Skin epidermis (tissue), 12 donors: ENCODE results near the gene BBS4.
"Not testable (repeated sequence)": the region's sequence is repeated elsewhere in the genome, so short reads cannot be mapped to it uniquely, and the experiment has no call there.

Source experiments
- H3K27ac ChIP-seq, 21 experiments: fragments of 200-600 bp; sonication (generic) in 11 of 21; one replicate each; pipeline ENCODE4 v1.5.0; 2020; ENCODE audit warnings: mild to moderate bottlenecking in 3 of 21, inconsistent platforms in 2 of 21, moderate library complexity in 2 of 21
- H3K4me3 ChIP-seq, 7 experiments: fragments of 200-600 bp; sonication (generic) in 2 of 7; one replicate each; pipeline ENCODE4 v1.5.0; 2020; ENCODE audit warnings: inconsistent platforms in 2 of 7, mild to moderate bottlenecking in 2 of 7, moderate library complexity in 1 of 7

BBS4 gene

DNA sequence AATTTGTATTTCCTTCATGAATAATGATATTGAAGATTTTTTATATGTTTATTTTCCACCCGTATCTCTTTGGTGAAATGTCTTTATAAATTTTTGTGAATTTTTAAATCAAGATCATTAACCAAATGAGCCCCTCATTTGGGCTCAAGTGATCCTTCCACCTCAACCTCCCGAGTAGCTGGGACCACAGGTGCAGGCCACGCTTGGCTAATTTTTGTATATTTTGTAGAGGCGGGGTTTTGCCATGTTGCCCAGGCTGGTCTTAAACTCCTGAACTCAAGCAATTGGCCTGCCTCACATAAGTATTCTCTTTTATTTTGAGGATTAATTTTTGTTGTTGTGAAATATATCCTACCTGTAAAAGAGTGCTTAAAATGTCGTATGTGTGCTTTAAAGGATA is 4.9 kb downstream of the BBS4 start:
- Histone ChIP-seq H3K27ac (no peak overlapping the region), H3K4me3 (no peak overlapping the region)

DNA sequence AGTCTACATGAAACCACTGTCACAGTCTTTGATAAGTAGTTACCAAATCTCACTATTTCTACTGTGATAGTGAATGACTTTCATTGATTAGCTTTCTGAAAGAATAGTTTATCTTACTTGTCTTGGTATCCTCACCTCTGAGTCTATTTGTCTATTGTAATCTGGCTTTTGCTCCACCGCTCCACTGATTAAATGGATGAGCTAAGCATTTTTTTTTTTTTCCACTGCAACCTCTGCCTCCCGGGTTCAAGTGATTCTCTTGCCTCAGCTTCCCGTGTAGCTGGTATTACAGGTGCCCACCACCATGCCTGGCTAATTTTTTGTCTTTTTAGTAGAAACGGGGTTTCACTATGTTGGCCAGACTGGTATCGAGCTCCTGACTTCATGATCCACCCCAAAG is 12.9 kb downstream of the BBS4 start:
- Histone ChIP-seq H3K4me3 (no peak overlapping the region), H3K27ac (no peak overlapping the region)

DNA sequence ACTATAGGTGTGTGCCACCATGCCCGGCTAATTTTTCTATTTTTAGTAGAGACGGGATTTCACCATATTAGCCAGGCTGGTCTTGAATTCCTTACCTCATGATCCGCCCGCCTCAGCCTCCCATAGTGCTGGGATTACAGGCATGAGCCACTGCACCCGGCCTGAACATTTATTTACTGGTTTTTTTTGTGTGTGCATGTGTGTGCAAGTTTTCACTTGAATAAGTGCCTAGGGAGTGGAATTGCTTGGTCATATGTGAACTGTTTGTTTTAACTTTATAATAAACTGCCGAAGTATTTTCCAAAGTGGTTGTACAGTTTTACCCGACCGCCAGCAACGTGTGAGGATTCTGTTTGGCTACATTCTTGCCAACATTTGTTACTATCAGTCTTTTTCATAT is 14.1 kb downstream of the BBS4 start:
- Histone ChIP-seq H3K27ac (no peak overlapping the region), H3K4me3 (no peak overlapping the region)

DNA sequence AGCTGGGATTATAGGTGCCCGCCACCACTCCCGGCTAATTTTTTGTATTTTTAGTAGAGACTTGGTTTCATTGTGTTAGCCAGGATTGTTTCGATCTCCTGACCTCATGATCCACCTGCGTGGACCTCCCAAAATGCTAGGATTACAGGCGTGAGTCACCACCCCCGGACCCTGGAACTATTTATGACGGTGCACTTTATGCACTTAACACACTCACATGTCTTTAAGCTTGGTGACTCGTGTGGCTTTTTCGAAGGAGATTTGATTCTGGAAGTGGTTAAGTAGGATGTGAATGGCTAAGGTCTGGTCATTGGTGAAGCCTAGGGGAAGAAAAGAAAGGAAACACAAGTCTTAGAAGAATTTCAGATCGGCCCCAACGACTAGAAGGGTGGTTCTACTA is 20.3 kb downstream of the BBS4 start:
- Histone ChIP-seq H3K27ac (no peak overlapping the region), H3K4me3 (no peak overlapping the region)

DNA sequence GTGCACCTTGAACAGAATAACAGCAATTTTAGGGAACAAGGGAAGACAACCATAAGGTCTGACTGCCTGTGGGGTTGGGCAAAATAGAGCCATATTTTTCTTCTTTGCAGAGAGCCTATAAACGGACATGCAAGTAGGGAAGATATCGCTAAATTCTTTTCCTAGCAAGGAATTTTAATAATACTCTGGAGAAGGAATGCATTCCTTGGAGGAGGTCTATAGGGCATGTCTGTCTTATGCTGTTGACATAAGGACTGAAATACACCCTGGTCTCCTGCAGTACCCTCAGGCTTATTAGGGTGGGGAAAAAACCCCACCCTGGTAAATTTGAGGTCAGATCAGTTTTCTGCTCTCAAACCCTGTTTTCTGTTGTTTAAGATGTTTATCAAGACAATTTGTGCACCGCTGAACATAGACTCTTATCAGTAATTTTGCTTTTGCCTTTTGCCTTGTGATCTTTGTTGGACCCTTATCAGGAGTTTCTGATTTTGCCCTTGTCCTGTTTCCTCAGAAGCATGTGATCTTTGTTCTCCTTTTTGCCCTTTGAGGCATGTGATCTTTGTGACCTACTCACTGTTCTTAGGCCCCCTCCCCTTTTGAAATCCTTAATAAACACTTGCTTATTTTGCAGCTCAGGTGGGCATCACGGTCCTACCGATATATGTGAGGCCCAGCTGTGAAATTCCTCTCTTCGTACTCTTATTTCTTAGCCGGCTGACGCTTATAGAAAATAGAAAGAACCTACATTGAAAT is 22.7 kb downstream of the BBS4 start:
- not testable (repeated sequence) for H3K4me3 ChIP-seq, H3K27ac ChIP-seq

DNA sequence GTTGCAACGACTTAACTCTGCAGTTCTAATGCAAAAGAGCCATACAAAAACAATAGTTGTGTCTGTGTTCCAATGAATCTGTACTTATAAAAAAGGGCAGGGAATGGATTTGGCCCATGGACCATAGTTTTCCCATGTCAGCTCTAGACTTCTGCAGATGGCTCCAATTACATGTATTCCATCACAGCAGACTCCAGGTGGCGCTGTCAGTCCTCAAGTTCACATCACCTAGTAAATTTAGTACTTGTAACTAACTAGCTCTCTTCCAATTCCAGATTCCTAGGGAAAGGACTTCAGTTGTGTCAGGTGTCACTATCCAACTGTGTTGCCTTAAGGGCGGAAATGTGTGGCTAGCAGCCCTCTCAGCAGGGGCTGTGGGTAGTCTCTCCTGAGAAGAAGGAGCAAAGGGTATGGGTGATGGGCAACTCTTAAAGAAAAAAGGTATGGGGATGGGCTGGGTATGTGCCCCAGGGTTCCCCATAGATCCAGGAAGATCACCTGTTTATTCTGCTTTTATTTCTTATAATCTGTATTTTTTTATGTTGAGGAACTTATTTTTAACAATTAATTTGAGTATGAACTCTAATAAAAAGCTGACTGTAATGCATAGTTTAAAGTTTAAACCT is 36.2 kb downstream of the BBS4 start:
- Histone ChIP-seq H3K27ac (no peak overlapping the region), H3K4me3 (no peak overlapping the region)

DNA sequence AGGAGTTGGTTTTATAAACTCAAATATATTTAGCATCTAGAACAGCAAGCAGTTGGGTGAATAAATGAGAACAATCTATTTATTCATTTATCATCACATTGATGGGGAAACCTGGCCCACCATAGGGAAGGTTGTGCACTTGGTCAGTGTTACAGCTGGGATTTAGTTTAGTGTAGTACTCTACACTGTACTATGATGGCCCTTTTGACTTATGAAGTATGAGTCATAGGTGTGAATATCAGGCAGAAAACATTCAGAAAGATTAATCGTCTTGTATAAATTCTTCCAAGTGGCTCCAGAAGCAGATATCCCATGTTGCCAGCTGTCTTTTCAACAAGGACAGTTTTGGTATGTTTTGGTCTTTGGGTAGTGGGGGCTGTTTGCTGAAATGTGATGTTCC is 38.0 kb downstream of the BBS4 start:
- Histone ChIP-seq H3K27ac (no peak overlapping the region), H3K4me3 (no peak overlapping the region)

DNA sequence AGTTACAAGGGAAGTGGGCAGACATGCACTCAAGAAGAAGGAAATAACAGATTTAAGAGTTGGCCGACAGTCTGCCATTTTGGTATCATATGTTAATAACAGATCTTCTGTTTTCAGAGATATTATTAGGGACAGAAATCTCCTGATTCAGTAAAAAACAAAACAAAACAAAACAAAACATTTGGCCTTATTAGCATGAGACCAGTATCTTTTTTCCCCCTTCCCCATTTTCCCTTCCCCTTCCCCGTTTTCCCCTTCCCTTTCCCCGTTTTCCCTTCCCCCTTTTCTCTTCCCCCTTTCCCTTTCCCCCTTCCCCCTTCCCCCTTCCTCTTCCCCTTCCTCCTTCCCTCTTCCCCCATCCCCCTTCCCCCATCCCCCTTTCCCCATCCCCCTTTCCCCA is 39.4 kb downstream of the BBS4 start:
- Histone ChIP-seq H3K27ac (no peak overlapping the region), H3K4me3 (no peak overlapping the region)

DNA sequence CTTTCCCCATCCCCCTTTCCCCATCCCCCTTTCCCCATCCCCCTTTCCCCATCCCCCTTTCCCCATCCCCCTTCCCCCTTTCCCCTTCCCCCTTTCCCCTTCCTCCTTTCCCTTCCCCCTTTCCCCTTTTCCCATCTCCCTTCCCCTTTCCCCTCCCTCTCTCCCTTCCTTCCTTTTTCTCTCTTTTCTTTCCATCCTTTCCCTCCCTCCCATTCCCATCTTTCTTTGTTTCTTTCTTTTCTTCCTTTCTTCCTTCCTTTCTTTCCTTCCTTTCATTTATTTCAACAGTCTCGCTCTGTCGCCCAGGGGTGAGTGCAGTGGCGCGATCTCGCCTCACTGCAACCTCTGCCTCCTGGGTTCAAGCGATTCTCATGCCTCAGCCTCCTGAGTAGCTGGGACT is 39.8 kb downstream of the BBS4 start:
- not testable (repeated sequence) for H3K27ac ChIP-seq, H3K4me3 ChIP-seq

DNA sequence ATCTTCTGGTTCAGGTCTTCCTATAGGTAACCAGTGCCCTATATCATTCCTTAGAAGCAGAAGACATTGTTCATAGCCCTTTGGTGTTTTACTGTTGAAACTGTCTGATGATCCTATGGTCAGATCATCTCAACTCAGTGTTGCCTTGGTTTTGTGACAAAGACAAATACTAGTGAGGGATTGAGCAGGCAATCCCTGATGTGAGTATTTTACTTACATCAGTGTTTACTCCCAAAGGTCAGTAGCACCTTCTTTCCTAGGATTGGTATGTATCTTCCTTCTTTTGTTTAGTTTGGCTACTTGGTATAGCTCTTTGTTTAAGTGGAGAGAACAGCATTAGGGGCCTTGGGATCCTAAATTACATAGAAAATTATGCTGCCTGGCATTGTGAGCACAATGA is 41.1 kb downstream of the BBS4 start:
- Histone ChIP-seq H3K4me3 (no peak overlapping the region), H3K27ac (no peak overlapping the region)

DNA sequence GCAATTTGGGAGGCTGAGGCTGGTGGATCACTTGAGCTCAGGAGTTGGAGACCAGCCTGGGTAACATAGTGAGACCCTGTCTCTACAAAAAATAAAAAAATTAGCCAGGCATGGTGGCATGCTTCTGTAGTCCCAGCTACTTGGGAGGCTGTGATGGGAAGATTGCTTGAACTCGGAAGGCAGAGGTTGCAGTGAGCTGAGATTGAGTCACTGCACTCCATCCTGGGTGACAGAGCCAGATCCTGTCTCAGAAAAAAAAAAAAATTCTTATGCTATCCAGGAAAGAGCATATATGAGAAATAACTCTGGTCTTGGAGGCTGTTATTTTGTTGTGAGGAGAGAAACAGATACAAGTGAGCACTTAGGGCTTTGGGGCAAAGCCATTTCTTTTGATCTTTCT is 42.2 kb downstream of the BBS4 start:
- not testable (repeated sequence) for H3K27ac ChIP-seq

DNA sequence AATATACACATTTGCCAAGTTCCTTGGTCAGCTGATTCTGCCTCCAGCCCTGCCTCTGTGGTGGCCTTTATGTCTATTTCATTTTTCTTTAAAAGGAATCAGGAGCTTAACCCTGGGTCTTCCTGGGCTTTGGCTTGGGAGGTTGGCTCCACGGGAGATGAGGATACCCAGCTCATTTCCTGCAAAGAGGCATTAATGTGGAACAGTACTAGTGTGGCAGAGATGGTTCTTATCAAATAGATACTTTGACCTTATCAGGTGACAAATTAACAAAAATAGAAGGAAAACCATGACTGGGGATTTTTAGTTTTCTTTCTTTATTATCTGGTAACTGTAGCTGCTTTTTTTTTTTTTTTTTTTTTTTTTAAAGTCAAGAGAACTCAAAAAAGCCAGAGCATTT is 42.8 kb downstream of the BBS4 start:
- Histone ChIP-seq H3K27ac (no peak overlapping the region), H3K4me3 (no peak overlapping the region)

More for the DNA sequence above, 42.2 kb downstream of the BBS4 start:
- not testable (repeated sequence) for H3K4me3 ChIP-seq

DNA sequence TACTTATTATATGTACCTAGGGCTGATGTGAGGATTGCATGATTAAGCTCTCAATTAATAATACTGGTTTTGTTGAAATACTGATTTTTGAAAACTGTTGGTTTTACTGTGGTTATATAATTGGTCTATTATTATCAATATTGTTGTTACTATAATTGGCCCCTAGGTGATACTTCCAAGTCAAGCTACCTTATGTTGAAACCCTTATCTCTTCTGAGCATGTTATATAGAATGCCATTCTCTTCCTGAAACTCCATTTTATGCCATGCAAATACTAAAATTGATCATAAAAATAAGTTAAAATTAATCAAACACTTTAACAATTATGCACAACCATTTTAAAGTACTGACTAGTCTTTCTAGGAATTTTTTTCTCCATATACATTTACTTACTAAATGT is 46.1 kb downstream of the BBS4 start:
- Histone ChIP-seq H3K27ac (no peak overlapping the region), H3K4me3 (no peak overlapping the region)

DNA sequence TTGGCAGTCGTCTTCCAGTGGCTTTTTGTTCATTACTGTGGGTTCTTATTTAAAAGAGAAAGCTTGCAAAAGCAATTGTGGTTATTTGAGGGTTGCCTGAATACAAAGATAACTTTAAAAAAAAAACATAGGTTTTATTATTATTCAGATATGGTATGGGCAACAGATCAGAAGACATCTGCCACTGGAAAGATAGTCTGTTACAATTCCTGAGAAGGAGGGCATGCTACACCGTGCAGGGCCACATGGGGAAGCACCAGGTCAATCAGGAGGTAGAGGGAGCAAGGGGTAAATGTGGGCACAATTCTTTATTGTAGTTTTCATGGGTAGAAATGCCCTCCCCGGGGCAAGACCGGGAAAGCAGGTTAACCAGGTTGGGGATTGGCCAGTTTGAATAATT is 46.5 kb downstream of the BBS4 start:
- no peak overlapping the region for H3K4me3 ChIP-seq

DNA sequence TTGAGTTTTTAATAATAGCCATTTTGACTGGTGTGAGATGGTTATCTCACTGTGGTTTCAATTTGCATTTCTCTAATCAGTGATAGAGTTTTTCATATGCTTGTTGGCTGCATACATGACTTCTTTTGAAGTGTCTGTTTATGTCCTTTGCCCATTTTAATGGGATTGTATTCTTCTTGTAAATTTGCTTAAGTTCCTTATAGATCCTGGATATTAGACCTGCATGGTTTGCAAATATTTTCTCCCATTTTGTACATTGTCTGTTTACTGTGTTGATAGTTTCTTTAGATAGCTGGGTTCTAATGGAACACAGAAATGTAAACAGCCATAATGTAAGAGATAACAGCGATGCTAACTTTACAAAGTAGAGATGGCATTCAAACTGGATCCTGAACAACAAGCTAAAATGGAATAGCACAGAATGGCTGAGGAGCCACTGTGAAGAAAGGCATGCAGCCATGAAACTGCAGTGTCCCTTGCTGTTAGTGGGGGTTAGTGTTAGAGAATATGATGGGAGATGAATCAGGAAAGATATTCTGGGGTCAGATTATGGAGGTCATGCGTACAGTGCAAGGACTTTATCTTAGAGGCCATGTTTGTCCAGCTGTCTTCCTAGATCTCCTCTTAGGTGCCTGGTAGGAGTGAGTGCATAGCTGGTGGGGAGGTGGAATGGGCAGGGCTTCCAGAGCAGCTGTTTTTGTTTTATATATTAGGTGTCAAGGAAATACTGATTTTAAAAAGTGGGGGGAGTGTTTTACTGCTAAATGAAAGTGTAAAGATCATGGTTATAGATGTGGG is 48.1 kb downstream of the BBS4 start:
- Histone ChIP-seq H3K4me3 (no peak overlapping the region), H3K27ac (no peak overlapping the region)

More for the DNA sequence above, 46.5 kb downstream of the BBS4 start:
- no peak overlapping the region for H3K27ac ChIP-seq

DNA sequence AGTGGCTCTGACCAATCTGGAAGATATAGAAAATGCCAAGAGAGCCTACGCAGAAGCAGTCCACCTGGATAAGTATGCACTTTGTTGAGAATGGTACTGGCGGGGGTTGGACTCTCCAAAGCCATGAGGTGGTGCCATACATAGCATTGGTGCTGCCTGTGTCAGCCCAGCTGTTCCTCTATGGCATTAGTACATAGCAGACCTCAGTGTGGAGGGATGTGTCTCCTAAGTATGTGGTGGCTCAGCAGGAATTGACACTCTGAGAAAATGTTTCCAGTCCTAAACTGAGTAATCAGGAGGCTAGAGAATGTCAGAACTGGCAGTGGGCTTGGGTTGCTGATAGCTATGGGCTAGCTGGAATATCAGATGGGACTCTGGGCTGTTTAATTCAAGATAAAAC is 49.1 kb downstream of the BBS4 start:
- Histone ChIP-seq H3K27ac (no peak overlapping the region), H3K4me3 (no peak overlapping the region)

DNA sequence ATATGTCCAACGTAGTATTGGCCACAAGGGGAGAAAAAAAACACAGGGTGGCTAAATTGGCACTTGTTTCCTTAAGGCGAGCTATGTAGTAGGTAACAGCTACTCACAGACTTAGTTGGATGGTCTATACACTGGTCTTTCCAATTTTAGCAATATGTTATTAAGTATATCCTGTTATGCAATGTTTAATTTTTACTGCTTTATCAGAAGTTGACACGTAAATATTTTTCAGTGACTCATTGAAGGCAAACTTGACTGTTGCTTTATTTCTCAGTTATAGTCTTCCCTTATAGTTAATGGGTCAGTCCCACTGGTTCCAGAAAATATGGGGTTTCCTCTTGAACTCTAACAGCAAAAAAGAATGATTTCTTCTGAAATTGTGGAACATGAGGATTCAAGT is 51.1 kb downstream of the BBS4 start:
- no peak overlapping the region for H3K4me3 ChIP-seq

DNA sequence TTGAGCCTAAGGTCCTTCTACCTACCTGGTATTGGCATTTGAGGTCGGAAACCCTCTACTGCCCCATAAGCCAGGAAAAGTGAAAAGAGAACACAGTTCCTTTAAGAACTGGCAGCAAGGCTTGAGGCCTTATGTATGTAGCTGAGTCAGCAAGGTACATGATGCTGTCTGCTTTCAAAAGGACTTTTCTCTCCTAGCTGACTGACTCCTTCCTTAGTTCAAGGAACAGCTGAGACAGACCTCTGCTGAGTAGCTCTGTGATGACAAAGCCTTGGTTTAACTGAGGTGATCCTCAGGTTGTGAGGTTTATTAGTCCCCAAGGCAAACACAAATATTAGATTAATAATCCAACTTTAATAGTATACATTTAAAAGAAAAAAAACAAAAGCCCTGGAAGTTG is 51.7 kb downstream of the BBS4 start:
- Histone ChIP-seq H3K4me3 (no peak overlapping the region), H3K27ac (no peak overlapping the region)

More for the DNA sequence above, 51.1 kb downstream of the BBS4 start:
- H3K27ac ChIP-seq: no peak overlapping the region

DNA sequence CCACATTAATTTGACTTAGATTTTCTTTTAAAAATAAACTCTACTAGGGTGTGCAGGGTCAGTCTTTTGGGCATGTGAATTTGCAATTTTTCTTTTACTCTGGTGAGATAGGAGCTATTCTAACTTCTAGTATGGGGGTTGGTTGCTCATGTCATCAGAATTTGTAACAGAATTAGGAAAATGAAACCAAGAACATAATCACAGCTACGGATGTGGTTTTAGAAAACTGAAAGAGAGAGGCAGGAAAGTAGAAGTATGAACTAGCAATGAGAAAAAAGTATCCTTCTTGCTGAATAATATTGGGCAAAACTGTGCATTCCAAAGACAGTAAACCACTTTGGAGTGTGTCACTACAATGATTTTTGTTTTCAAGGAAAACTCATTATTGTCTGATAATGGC is 54.2 kb downstream of the BBS4 start:
- H3K4me3 ChIP-seq: no peak overlapping the region
- peak overlapping the region in 8 of 21 experiments; percentile 10 to 66 (median 30) for H3K27ac ChIP-seq

DNA sequence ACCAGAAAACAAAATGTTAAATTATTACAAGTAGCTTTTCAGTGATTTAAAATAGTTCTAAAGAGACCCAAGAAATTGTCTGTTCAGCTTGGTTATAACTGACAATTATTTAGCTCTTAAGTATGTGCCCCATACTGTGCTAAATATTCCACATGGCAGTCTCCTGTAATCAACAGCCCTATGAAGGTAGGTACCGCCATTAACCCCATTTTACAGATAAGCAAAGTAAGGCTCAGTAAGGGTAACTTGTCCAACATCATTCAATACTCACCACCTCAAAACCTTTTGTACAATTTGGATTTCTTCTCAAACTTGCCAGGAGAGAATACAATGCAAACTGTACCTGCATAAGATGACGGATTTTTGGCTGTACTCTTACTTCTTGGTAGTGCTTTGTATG is 63.7 kb downstream of the BBS4 start:
- no peak overlapping the region for H3K27ac ChIP-seq
- no peak overlapping the region for H3K4me3 ChIP-seq
